PC-9 (cell line): ENCODE data around the gene OBSCN.
"Not testable (repeated sequence)": the region's sequence is repeated elsewhere in the genome, so short reads cannot be mapped to it uniquely, and the experiment has no call there.

Source experiments
- CTCF ChIP-seq: fragments of 200-600 bp; sonication (generic); conservative IDR thresholded peaks from 2 replicates; pipeline ENCODE4 v1.6.1; 2017; ENCODE audit warnings: mixed run types, antibody characterized with exemption, mild to moderate bottlenecking, moderate library complexity
- EZH2 ChIP-seq: fragments of 200-600 bp; sonication (generic); IDR thresholded peaks from 2 replicates; pipeline ENCODE4 v1.8.0; 2017; ENCODE audit warnings: antibody characterized with exemption, low read depth

- not testable (repeated sequence) for TF ChIP-seq CTCF, EZH2
Measured at GRCh38 chr1:228188249-228188648, 19.6 kb upstream of the OBSCN start.
